GM18498 (cell line): ENCODE data around the gene NUP43.
"Not testable (repeated sequence)": the region's sequence is repeated elsewhere in the genome, so short reads cannot be mapped to it uniquely, and the experiment has no call there.

Experiments used
- ATAC-seq: cut with Tn5 transposase; IDR thresholded peaks from one replicate; pipeline ENCODE4 v1.9.1; 2021; ENCODE audit warnings: mild to moderate bottlenecking, moderate library complexity; ENCODE audit not compliant: unreplicated experiment

Gene NUP43

GRCh38 chr6:149746147-149746946 lies at the start of gene NUP43:
NUP43 (minus strand) TSS chr6:149746529; CDS start chr6:149746495, 34 bp downstream.
- peak; percentile 54 for ATAC-seq

GRCh38 chr6:149783551-149783950 lies 37.2 kb upstream of the NUP43 start:
- ATAC-seq: no peak

GRCh38 chr6:149782337-149782736 lies 36.0 kb upstream of the NUP43 start:
- no peak for ATAC-seq

GRCh38 chr6:149781715-149782114 lies 35.4 kb upstream of the NUP43 start:
- no peak for ATAC-seq

- ATAC-seq: no peak
Observed at GRCh38 chr6:149779644-149779963, 33.3 kb upstream of the NUP43 start.

- ATAC-seq: no peak
Observed at GRCh38 chr6:149777624-149778023, 31.3 kb upstream of the NUP43 start.

- ATAC-seq: no peak
Observed at GRCh38 chr6:149771925-149772324, 25.6 kb upstream of the NUP43 start.

GRCh38 chr6:149771185-149771584 lies 24.9 kb upstream of the NUP43 start:
- ATAC-seq: no peak

GRCh38 chr6:149769676-149770075 lies 23.3 kb upstream of the NUP43 start:
- no peak for ATAC-seq

GRCh38 chr6:149766156-149766769 lies 19.9 kb upstream of the NUP43 start:
- ATAC-seq: no peak

GRCh38 chr6:149763866-149764265 lies 17.5 kb upstream of the NUP43 start:
- no peak for ATAC-seq

- peak; percentile 94 for ATAC-seq
Observed at GRCh38 chr6:149761438-149761837, 15.1 kb upstream of the NUP43 start.

- ATAC-seq: no peak
Observed at GRCh38 chr6:149756261-149756636, 9.9 kb upstream of the NUP43 start.

- ATAC-seq: peak; percentile 85
Observed at GRCh38 chr6:149755300-149756260, 9.3 kb upstream of the NUP43 start.

- ATAC-seq: no peak
Observed at GRCh38 chr6:149754548-149754947, 8.2 kb upstream of the NUP43 start.

- ATAC-seq: not testable (repeated sequence)
Observed at GRCh38 chr6:149753374-149753637, 7.0 kb upstream of the NUP43 start.

GRCh38 chr6:149752600-149753373 lies 6.5 kb upstream of the NUP43 start:
- no peak for ATAC-seq

GRCh38 chr6:149751920-149752319 lies 5.6 kb upstream of the NUP43 start:
- not testable (repeated sequence) for ATAC-seq

GRCh38 chr6:149751239-149751638 lies 4.9 kb upstream of the NUP43 start:
- ATAC-seq: no peak

- ATAC-seq: peak; percentile 41
Observed at GRCh38 chr6:149750136-149750609, 3.8 kb upstream of the NUP43 start.
